GM23338 (cell line): ENCODE measurements around the gene PTPN21. TPM values are rescaled to one million over a fixed set of nuclear protein-coding genes. Genes with fewer than 3 reads are reported as not detected.

Source experiments
- ATAC-seq: fragments of 200-7000 bp; cut with Tn5 transposase; 3 replicates; pipeline ENCODE4 v1.9.1; 2020
- DNase-seq: peaks from one replicate; pipeline ENCODE4 v3.0.0-alpha.2; 2015; ENCODE audit warnings: low spot score
- H2AFZ ChIP-seq: fragments of 200-600 bp; sonication (generic); 2 replicates; pipeline ENCODE4 v1.8.0; 2016; ENCODE audit warnings: antibody characterized with exemption, mild to moderate bottlenecking, moderate library complexity
- H3F3A ChIP-seq: fragments of 200-600 bp; sonication (generic); replicated peaks from 2 replicates; pipeline ENCODE4 v1.8.0; 2017; ENCODE audit warnings: antibody characterized with exemption, mixed run types, low read depth
- H3K27ac ChIP-seq: fragments of 200-600 bp; sonication (generic); 2 replicates; pipeline ENCODE4 v1.6.1; 2016; ENCODE audit warnings: low read depth
- H3K27me3 ChIP-seq: fragments of 200-600 bp; sonication (generic); 2 replicates; pipeline ENCODE4 v1.8.0; 2016; ENCODE audit warnings: mild to moderate bottlenecking, mixed run types, moderate library complexity; ENCODE audit not compliant: insufficient read depth
- H3K36me3 ChIP-seq: fragments of 200-600 bp; sonication (generic); 2 replicates; pipeline ENCODE4 v1.8.0; 2016; ENCODE audit warnings: mild to moderate bottlenecking; ENCODE audit not compliant: insufficient read depth
- H3K4me1 ChIP-seq: fragments of 200-600 bp; sonication (generic); 2 replicates; pipeline ENCODE4 v1.8.0; 2016; ENCODE audit warnings: mild to moderate bottlenecking, moderate library complexity; ENCODE audit not compliant: insufficient read depth
- H3K4me2 ChIP-seq: fragments of 200-600 bp; sonication (generic); 2 replicates; pipeline ENCODE4 v1.7.1; 2017; ENCODE audit warnings: mixed run types
- H3K4me3 ChIP-seq: fragments of 200-600 bp; sonication (generic); 2 replicates; pipeline ENCODE4 v1.6.1; 2016; ENCODE audit warnings: mixed run types
- H3K79me2 ChIP-seq: fragments of 200-600 bp; sonication (generic); replicated peaks from 2 replicates; pipeline ENCODE4 v1.8.0; 2017; ENCODE audit warnings: mild to moderate bottlenecking; ENCODE audit not compliant: insufficient read depth
- H3K9me2 ChIP-seq: fragments of 200-600 bp; sonication (generic); 2 replicates; pipeline ENCODE4 v1.8.0; 2017; ENCODE audit not compliant: insufficient read depth
- H4K20me1 ChIP-seq: fragments of 200-600 bp; sonication (generic); replicated peaks from 2 replicates; pipeline ENCODE4 v1.8.0; 2017; ENCODE audit warnings: mild to moderate bottlenecking; ENCODE audit not compliant: insufficient read depth
- H3K27ac Mint-ChIP-seq: 2 replicates; pipeline ENCODE4 v1.8.0; 2020; ENCODE audit warnings: inconsistent platforms, mild to moderate bottlenecking, moderate library complexity, mixed read lengths
- H3K27me3 Mint-ChIP-seq: 3 replicates; pipeline ENCODE4 v1.8.0; 2022; ENCODE audit warnings: low read depth, mild to moderate bottlenecking, moderate library complexity, mixed read lengths, inconsistent platforms; ENCODE audit not compliant: insufficient read depth, poor library complexity
- H3K36me3 Mint-ChIP-seq: 3 replicates; pipeline ENCODE4 v1.8.0; 2021; ENCODE audit warnings: low read depth, mild to moderate bottlenecking, inconsistent platforms, moderate library complexity, mixed read lengths
- H3K4me1 Mint-ChIP-seq: 3 replicates; pipeline ENCODE4 v1.8.0; 2020; ENCODE audit warnings: mild to moderate bottlenecking, inconsistent platforms, mixed read lengths
- H3K4me3 Mint-ChIP-seq: 3 replicates; pipeline ENCODE4 v1.8.0; 2021; ENCODE audit warnings: moderate library complexity, mild to moderate bottlenecking, inconsistent platforms, mixed read lengths
- H3K9me3 Mint-ChIP-seq: 3 replicates; pipeline ENCODE4 v1.8.0; 2020; ENCODE audit warnings: moderate library complexity, mild to moderate bottlenecking, inconsistent platforms, mixed read lengths
- CTCF ChIP-seq, 2 experiments: fragments of 200-600 bp in 1 of 2; sonication (generic) in 1 of 2; conservative IDR thresholded peaks; 2 replicates each; pipeline versions ENCODE4 v1.5.1 to v1.6.1; 2016 to 2017; ENCODE audit warnings: antibody characterized with exemption in 2 of 2, low read depth in 2 of 2, mild to moderate bottlenecking in 2 of 2, moderate library complexity in 1 of 2
- EZH2 ChIP-seq: fragments of 200-600 bp; sonication (generic); IDR thresholded peaks from one replicate; pipeline ENCODE4 v1.8.0; 2017; ENCODE audit warnings: antibody characterized with exemption, mild to moderate bottlenecking, low read depth; ENCODE audit not compliant: unreplicated experiment
- NANOG ChIP-seq: IDR thresholded peaks from 2 replicates; pipeline ENCODE4 v1.6.1; 2016; ENCODE audit warnings: antibody characterized with exemption, borderline replicate concordance
- ZNF114 ChIP-seq: fragments of 250-450 bp; sonication (Bioruptor Pico); IDR thresholded peaks from 2 replicates; pipeline ENCODE4 v1.5.0; 2020; ENCODE audit warnings: mild to moderate bottlenecking, moderate library complexity
- ZNF462 ChIP-seq: fragments of 250-450 bp; sonication (Bioruptor Pico); IDR thresholded peaks from 2 replicates; pipeline ENCODE4 v1.5.0; 2020; ENCODE audit warnings: mild to moderate bottlenecking, moderate library complexity
- polyA plus RNA-seq: library from polyadenylated mRNA; unstranded; fragments of >200 nt; fragmentation: Nextera tagmentation; extraction: Ambion mirVana; gene quantifications from 2 replicates; pipeline ENCODE4 v1.2.1, GENCODE V29; 2016
- total RNA-seq: library from RNA; depleted of rRNA; stranded (reverse); fragments of >200 nt; shearing (Covaris generic); gene quantifications from 2 replicates; pipeline ENCODE4 v1.2.3, GENCODE V29; 2014

The PTPN21 gene
- total and polyA plus RNA-seq, 2 experiments from 2014 or later = 2.7 to 5.6 TPM

DNA sequence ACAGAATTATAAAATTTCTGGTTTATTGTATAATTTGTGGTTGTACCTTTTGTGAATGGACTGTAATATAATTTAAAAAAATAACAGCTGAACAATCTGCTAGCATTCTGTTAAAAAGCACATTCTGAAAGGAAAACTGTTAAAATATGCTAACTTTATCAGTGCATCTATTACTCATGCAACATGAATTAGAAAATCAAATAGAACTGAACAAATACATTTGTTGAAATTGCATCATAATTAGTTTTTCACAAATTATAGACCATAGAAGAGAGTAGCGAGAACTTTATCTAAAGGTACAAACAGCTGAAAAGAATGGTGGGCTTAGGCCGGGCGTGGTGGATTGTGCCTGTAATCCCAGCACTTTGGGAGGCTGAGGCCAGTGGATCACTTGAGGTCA lies 33.0 kb downstream of the PTPN21 start (continued):
- TF ChIP-seq ZNF462 (CRISPR knock-in tag) = no peak
- TF ChIP-seq NANOG = no peak
- no peak for TF ChIP-seq EZH2
- no peak for TF ChIP-seq CTCF (conservative IDR thresholded peaks at IDR 0.05; ENCODE audit: low read depth in 2 of 2)
- no peak for TF ChIP-seq ZNF114 (CRISPR knock-in tag)

GRCh38 chr14:88519907-88520306 lies 34.9 kb downstream of the PTPN21 start:
- Mint-ChIP-seq H3K27me3 (peaks cover 2% of the 10 kb centered on the region), H3K27ac (no peak overlapping the region), H3K4me1 (no peaks in the 10 kb centered on the region), H3K9me3 (no peaks in the 10 kb centered on the region), H3K4me3 (no peak overlapping the region), H3K36me3 (no peaks in the 10 kb centered on the region)
- ATAC-seq (no peak), DNase-seq (no peak)
- Histone ChIP-seq H3K4me2 (no peak overlapping the region), H3K4me1 (no peaks in the 10 kb centered on the region), H3K4me3 (no peak overlapping the region), H3K27me3 (no peaks in the 10 kb centered on the region), H4K20me1 (peaks cover 2% of the 10 kb centered on the region), H3F3A (no peaks in the 10 kb centered on the region), H3K79me2 (0 out of 2 replicates have a peak, but pooled peaks cover 7% of the 10 kb centered on the region), H3K9me2 (no peaks in the 10 kb centered on the region), H2AFZ (no peak overlapping the region), H3K36me3 (no peaks in the 10 kb centered on the region), H3K27ac (no peak overlapping the region)
- TF ChIP-seq ZNF114 (CRISPR knock-in tag) (no peak), ZNF462 (CRISPR knock-in tag) (no peak)
